GM12878 (cell line): ENCODE data around the gene MYOCD. TPM values are rescaled to one million over a fixed set of nuclear protein-coding genes. Genes with fewer than 3 reads are reported as not detected.

ENCODE experiments used
- ATAC-seq: fragments of 200-7000 bp; cut with Tn5 transposase; 3 replicates; pipeline ENCODE4 v1.9.1; 2020; ENCODE audit warnings: mild to moderate bottlenecking, moderate library complexity
- BruUV-seq: library from RNA; stranded (reverse); fragments of 400-500 nt; replicated peaks from 2 replicates; lab custom pipeline; 2021; lab: Mats Ljungman, UMichigan
- CTCF ChIA-PET: fragments of 300-600 bp; sonication (Branson Sonifier 250); formaldehyde crosslinking; extraction: SDS; loops from one replicate; lab custom pipeline; 2021; ENCODE audit warnings: inconsistent platforms; lab: Yijun Ruan, JAX
- POLR2A ChIA-PET: fragments of 350-600 bp; formaldehyde crosslinking; extraction: SDS; loops from one replicate; lab custom pipeline; 2021; ENCODE audit warnings: inconsistent platforms; lab: Charles Lee
- RAD21 ChIA-PET: fragments of 300-600 bp; sonication (Branson Sonifier 250); formaldehyde crosslinking; loops from one replicate; lab custom pipeline; 2023; ENCODE audit warnings: antibody characterized with exemption; ENCODE audit not compliant: unreplicated experiment; lab: Charles Lee
- SMC1A ChIA-PET: fragments of 300-600 bp; sonication (Branson Sonifier 250); formaldehyde crosslinking; loops from one replicate; lab custom pipeline; 2023; ENCODE audit not compliant: unreplicated experiment, uncharacterized antibody; lab: Charles Lee
- DNase-seq: peaks from one replicate; pipeline ENCODE4 v3.0.0-alpha.2; 2011; ENCODE audit warnings: low read depth, low spot score
- FAIRE-seq: peaks from 3 replicates; lab custom pipeline; 2011; peaks lifted over from hg19 to GRCh38; lab: Jason Lieb, UNC
- H2AFZ ChIP-seq: 2 replicates; pipeline ENCODE4 v1.6.0; 2011; ENCODE audit warnings: low read depth, low read length, control low read depth; ENCODE audit not compliant: control insufficient read depth
- H3K27ac ChIP-seq: 2 replicates; pipeline ENCODE4 v1.5.1; 2011; ENCODE audit warnings: control low read depth; ENCODE audit not compliant: control insufficient read depth, insufficient read depth
- H3K27me3 ChIP-seq, 2 experiments: replicated peaks in 1 of 2; 2 replicates each; pipeline versions ENCODE4 v1.6.0 to v1.6.1; 2011; ENCODE audit warnings: low read length in 1 of 2; ENCODE audit not compliant: control insufficient read depth in 2 of 2, insufficient read depth in 2 of 2
- H3K36me3 ChIP-seq, 2 experiments: 2 replicates each; pipeline ENCODE4 v1.5.1; 2011; ENCODE audit warnings: low read length in 1 of 2; ENCODE audit not compliant: control insufficient read depth in 2 of 2, insufficient read depth in 2 of 2
- H3K4me1 ChIP-seq: 2 replicates; pipeline ENCODE4 v1.6.1; 2011; ENCODE audit warnings: mild to moderate bottlenecking, low read length, moderate library complexity, mixed read lengths; ENCODE audit not compliant: control insufficient read depth, insufficient read depth
- H3K4me2 ChIP-seq: 2 replicates; pipeline ENCODE4 v1.6.0; 2011; ENCODE audit warnings: control low read depth; ENCODE audit not compliant: control insufficient read depth, insufficient read depth
- H3K4me3 ChIP-seq: fragments of 200-600 bp; sonication (generic); 2 replicates; pipeline ENCODE4 v1.5.1; 2016
- H3K79me2 ChIP-seq: 2 replicates; pipeline ENCODE4 v1.6.0; 2011; ENCODE audit warnings: low read length; ENCODE audit not compliant: control insufficient read depth, insufficient read depth
- H3K9ac ChIP-seq: 2 replicates; pipeline ENCODE4 v1.8.0; 2011; ENCODE audit warnings: low read length, control low read depth, mixed read lengths; ENCODE audit not compliant: control insufficient read depth, insufficient read depth
- H3K9me3 ChIP-seq: replicated peaks from 3 replicates; pipeline ENCODE4 v1.5.1; 2011; ENCODE audit warnings: mild to moderate bottlenecking, low read length; ENCODE audit not compliant: control insufficient read depth, insufficient read depth
- H4K20me1 ChIP-seq: 2 replicates; pipeline ENCODE4 v1.6.0; 2011; ENCODE audit not compliant: control insufficient read depth, insufficient read depth
- CBFB ChIP-seq: IDR thresholded peaks from 2 replicates; pipeline ENCODE4 v1.6.1; 2016; ENCODE audit warnings: antibody characterized with exemption, low read depth
- EED ChIP-seq: sonication (generic); IDR thresholded peaks from 2 replicates; pipeline ENCODE4 v1.6.1; 2016; ENCODE audit warnings: antibody characterized with exemption, low read depth
- ETV6 ChIP-seq, 2 experiments: fragments of 450-650 bp in 1 of 2; IDR thresholded peaks in 1 of 2; conservative IDR thresholded peaks in 1 of 2; 2 replicates each; pipeline ENCODE4 v1.6.1; 2014; ENCODE audit warnings: antibody characterized with exemption in 1 of 2, borderline replicate concordance in 1 of 2, low read depth in 1 of 2, mild to moderate bottlenecking in 1 of 2, moderate library complexity in 1 of 2
- KAT2A ChIP-seq: conservative IDR thresholded peaks from 2 replicates; pipeline ENCODE4 v1.6.1; 2011; ENCODE audit warnings: low read depth, low read length; ENCODE audit not compliant: control insufficient read depth
- MTA2 ChIP-seq: fragments of 450-650 bp; IDR thresholded peaks from 2 replicates; pipeline ENCODE4 v1.6.1; 2016; ENCODE audit warnings: low read depth, mild to moderate bottlenecking, moderate library complexity
- NFYB ChIP-seq: IDR thresholded peaks from 2 replicates; pipeline ENCODE4 v1.6.1; 2011; ENCODE audit warnings: low read depth, mild to moderate bottlenecking, low read length, improper control_type of control experiment, moderate library complexity; ENCODE audit not compliant: insufficient read depth
- POLR2AphosphoS2 ChIP-seq: IDR thresholded peaks from 2 replicates; pipeline ENCODE4 v1.6.1; 2011; ENCODE audit warnings: low read depth, mild to moderate bottlenecking, low read length, improper control_type of control experiment, moderate library complexity
- RB1 ChIP-seq: fragments of 450-650 bp; formaldehyde crosslinking; IDR thresholded peaks from 2 replicates; pipeline ENCODE4 v1.6.1; 2017; ENCODE audit warnings: mild to moderate bottlenecking, borderline replicate concordance
- YBX1 ChIP-seq: fragments of 450-650 bp; IDR thresholded peaks from 2 replicates; pipeline ENCODE4 v1.6.1; 2016; ENCODE audit warnings: antibody characterized with exemption
- ZNF24 ChIP-seq: fragments of 450-650 bp; IDR thresholded peaks from 2 replicates; pipeline ENCODE4 v1.6.1; 2017; ENCODE audit warnings: antibody characterized with exemption, mild to moderate bottlenecking
- WGBS: methylation state at CpG from one replicate; pipeline ENCODE4 v1.1.6; 2016; ENCODE audit warnings: low lambda C conversion rate; ENCODE audit not compliant: insufficient replicate concordance, insufficient coverage; ENCODE audit errors: missing lambda C conversion rate; 5-methylcytosine and 5-hydroxymethylcytosine counted together
- in situ Hi-C: fragments of 300-500 bp; cut with MboI; formaldehyde crosslinking; loops from 9 replicates; pipeline ENCODE4 v1.14.3; 2018; ENCODE audit warnings: mixed read lengths
- intact Hi-C: fragments of 100-400 bp; cut with micrococcal nuclease; formaldehyde crosslinking; loops from one replicate; pipeline ENCODE4 v1.14.2; 2022; ENCODE audit not compliant: unreplicated experiment
- polyA plus RNA-seq, 11 experiments: library from polyadenylated mRNA; depleted of rRNA in 4 of 11; unstranded in 6 of 11; stranded (reverse) in 5 of 11; fragments of >200 nt; fragmentation: Nextera tagmentation in 4 of 11; fragmentation: Illumina TruSeq in 1 of 11; extraction: Ambion mirVana in 4 of 11; extraction: Trizol in 1 of 11; gene quantifications; 1 replicate in 1 of 11; 2 replicates in 10 of 11; pipeline versions ENCODE4 v1.2.1 to v1.2.3, GENCODE V29; 2011 to 2016; ENCODE audit warnings: inconsistent platforms in 2 of 11, missing spikeins in 2 of 11, low read depth in 1 of 11
- total RNA-seq, 4 experiments: library from RNA; depleted of rRNA in 3 of 4; stranded (reverse); fragments of >200 nt in 3 of 4; fragmentation: Illumina TruSeq in 1 of 4; extraction: Trizol in 1 of 4; gene quantifications; 2 replicates each; pipeline versions ENCODE4 v1.2.1 to v1.2.3, GENCODE V29; 2013 to 2021
- TF ChIP-seq, protein P1 (sequence below): IDR thresholded peaks from 2 replicates; pipeline ENCODE4 v1.6.1; 2012; ENCODE audit warnings: improper control_type of control experiment, low read depth, low read length; ENCODE audit not compliant: insufficient replicate concordance

Gene MYOCD
- total and polyA plus RNA-seq, 10 of the 15 experiments (the other 5 are each of a cell fraction or from before 2014, with no cell fraction given) = not detected

DNA sequence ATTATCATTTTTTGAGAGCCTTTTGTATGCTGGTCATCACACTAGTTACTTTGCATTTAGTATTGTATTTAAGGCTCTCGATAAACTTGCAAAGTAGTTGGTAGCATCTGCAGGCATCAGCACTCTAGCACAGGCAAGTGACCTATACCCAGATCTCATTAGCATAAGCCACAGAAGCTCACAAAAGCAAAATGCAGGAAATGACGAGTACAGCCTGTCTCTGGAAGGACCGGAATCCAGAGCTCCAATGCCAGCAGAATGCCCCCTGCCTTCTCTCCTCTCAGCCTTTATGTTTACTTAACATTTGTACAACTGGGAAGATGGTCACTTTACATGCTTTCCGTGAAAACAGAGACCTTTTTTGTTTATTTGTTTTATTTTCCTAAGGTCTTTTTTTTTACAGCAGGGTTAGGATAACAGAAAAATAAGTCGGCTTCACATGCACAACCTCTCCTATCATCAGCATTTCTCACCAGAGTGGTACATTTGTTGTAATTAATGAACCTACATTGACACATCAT is 45.4 kb upstream of the MYOCD start:
- RAD21 ChIA-PET = no interaction called here
- Histone ChIP-seq H2AFZ (no peak overlapping the region), H3K4me3 (no peak overlapping the region), H3K9ac (no peak overlapping the region), H4K20me1 (no peaks in the 10 kb centered on the region), H3K27me3 (no peaks in the 10 kb centered on the region), H3K27ac (no peak overlapping the region), H3K9me3 (no peaks in the 10 kb centered on the region), H3K4me1 (no peaks in the 10 kb centered on the region), H3K36me3 (no peaks in the 10 kb centered on the region), H3K79me2 (no peaks in the 10 kb centered on the region), H3K4me2 (no peak overlapping the region)
- SMC1A ChIA-PET = no interaction called here
- no peak for ATAC-seq
- POLR2A ChIA-PET = no interaction called here
- TF ChIP-seq EED (no peak), CBFB (no peak), YBX1 (no peak), MTA2 (no peak), ZNF24 (no peak), KAT2A (no peak), ETV6 (conservative IDR thresholded peaks at IDR 0.05 in 1 of 2, IDR thresholded peaks at IDR 0.05 in 1 of 2; ENCODE audit: borderline replicate concordance in 1 of 2, low read depth in 1 of 2) (no peak), RB1 (no peak), NFYB (no peak), POLR2AphosphoS2 (no peak)
- TF ChIP-seq, protein P1, sequence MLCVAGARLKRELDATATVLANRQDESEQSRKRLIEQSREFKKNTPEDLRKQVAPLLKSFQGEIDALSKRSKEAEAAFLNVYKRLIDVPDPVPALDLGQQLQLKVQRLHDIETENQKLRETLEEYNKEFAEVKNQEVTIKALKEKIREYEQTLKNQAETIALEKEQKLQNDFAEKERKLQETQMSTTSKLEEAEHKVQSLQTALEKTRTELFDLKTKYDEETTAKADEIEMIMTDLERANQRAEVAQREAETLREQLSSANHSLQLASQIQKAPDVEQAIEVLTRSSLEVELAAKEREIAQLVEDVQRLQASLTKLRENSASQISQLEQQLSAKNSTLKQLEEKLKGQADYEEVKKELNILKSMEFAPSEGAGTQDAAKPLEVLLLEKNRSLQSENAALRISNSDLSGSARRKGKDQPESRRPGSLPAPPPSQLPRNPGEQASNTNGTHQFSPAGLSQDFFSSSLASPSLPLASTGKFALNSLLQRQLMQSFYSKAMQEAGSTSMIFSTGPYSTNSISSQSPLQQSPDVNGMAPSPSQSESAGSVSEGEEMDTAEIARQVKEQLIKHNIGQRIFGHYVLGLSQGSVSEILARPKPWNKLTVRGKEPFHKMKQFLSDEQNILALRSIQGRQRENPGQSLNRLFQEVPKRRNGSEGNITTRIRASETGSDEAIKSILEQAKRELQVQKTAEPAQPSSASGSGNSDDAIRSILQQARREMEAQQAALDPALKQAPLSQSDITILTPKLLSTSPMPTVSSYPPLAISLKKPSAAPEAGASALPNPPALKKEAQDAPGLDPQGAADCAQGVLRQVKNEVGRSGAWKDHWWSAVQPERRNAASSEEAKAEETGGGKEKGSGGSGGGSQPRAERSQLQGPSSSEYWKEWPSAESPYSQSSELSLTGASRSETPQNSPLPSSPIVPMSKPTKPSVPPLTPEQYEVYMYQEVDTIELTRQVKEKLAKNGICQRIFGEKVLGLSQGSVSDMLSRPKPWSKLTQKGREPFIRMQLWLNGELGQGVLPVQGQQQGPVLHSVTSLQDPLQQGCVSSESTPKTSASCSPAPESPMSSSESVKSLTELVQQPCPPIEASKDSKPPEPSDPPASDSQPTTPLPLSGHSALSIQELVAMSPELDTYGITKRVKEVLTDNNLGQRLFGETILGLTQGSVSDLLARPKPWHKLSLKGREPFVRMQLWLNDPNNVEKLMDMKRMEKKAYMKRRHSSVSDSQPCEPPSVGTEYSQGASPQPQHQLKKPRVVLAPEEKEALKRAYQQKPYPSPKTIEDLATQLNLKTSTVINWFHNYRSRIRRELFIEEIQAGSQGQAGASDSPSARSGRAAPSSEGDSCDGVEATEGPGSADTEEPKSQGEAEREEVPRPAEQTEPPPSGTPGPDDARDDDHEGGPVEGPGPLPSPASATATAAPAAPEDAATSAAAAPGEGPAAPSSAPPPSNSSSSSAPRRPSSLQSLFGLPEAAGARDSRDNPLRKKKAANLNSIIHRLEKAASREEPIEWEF = no peak
- intact Hi-C loops = no loop called here
- CTCF ChIA-PET = no interaction called here
- WGBS = 40% methylated on average over 5 of the region's 5 CpGs
- DNase-seq = no peak
- no peak for FAIRE-seq
- BruUV-seq = no TSS peak
- in situ Hi-C loops = no loop called here
